ENCODE measurements around the gene ACSF3.
"Not testable (repeated sequence)": the region's sequence is repeated elsewhere in the genome, so short reads cannot be mapped to it uniquely, and the experiment has no call there.

- TF ChIP-seq EZH2 (IDR thresholded peaks at IDR 0.05); POLR2AphosphoS5 (IDR thresholded peaks at IDR 0.05; ENCODE audit: borderline replicate concordance, low read depth, low read length): not testable (repeated sequence)
Observed at GRCh38 chr16:89074072-89074674, 19.5 kb upstream of the ACSF3 start.

All from SK-N-MC (cell line).